Body of pancreas (tissue), 4 donors: ENCODE data around the gene NBAS.

Source experiments
- POLR2A ChIP-seq, 3 donors: fragments of 450-650 bp; IDR thresholded peaks; one replicate each; pipeline ENCODE4 v1.6.1; 2016; ENCODE audit warnings: antibody characterized with exemption in 3 of 3, mild to moderate bottlenecking in 2 of 3
- TF ChIP-seq, protein P1 (sequence below), 7 experiments: fragments of 450-650 bp in 4 of 7; fragments of 200-600 bp in 3 of 7; sonication (generic) in 3 of 7; IDR thresholded peaks; one replicate each; pipeline ENCODE4 v1.5.1; 2016 to 2019; ENCODE audit warnings: antibody characterized with exemption in 7 of 7

DNA sequence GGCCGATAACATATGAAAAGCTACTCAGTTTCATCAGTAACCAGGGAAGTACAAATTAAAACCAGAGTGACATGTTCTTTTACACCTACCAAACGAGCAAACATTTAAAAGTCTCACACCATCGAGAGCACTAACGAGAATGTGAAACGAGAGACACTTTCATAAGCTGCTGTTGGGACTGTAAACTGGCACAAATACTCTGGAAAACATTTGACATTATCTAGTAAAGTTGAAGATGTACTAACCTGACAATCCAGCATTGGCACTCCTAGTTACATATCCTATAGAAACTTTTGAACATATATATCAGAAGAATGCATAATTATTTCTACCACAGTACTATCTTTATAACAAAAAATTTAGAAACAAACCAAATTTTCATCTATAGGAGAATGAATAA is 28.1 kb downstream of the NBAS start:
- TF ChIP-seq, protein P1, sequence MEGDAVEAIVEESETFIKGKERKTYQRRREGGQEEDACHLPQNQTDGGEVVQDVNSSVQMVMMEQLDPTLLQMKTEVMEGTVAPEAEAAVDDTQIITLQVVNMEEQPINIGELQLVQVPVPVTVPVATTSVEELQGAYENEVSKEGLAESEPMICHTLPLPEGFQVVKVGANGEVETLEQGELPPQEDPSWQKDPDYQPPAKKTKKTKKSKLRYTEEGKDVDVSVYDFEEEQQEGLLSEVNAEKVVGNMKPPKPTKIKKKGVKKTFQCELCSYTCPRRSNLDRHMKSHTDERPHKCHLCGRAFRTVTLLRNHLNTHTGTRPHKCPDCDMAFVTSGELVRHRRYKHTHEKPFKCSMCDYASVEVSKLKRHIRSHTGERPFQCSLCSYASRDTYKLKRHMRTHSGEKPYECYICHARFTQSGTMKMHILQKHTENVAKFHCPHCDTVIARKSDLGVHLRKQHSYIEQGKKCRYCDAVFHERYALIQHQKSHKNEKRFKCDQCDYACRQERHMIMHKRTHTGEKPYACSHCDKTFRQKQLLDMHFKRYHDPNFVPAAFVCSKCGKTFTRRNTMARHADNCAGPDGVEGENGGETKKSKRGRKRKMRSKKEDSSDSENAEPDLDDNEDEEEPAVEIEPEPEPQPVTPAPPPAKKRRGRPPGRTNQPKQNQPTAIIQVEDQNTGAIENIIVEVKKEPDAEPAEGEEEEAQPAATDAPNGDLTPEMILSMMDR (IDR thresholded peaks at IDR 0.05), result no peak
- no peak for TF ChIP-seq POLR2A (IDR thresholded peaks at IDR 0.05)
